Erythroblast (primary cell): ENCODE results near the gene BMERB1.
"Not testable (repeated sequence)": the region's sequence is repeated elsewhere in the genome, so short reads cannot be mapped to it uniquely, and the experiment has no call there.

ENCODE experiments used
- DNase-seq, 2 experiments: peaks; one replicate each; lab custom pipeline; 2025; lab: John Stamatoyannopoulos, UW
- GATA1 ChIP-seq: IDR thresholded peaks from 2 replicates; pipeline ENCODE4 v1.6.1; 2011; ENCODE audit warnings: low read depth, mild to moderate bottlenecking, control low read depth, low read length, moderate library complexity
- POLR2A ChIP-seq: IDR thresholded peaks from 2 replicates; pipeline ENCODE4 v1.6.1; 2011; ENCODE audit warnings: mild to moderate bottlenecking, low read length

BMERB1 gene

DNA sequence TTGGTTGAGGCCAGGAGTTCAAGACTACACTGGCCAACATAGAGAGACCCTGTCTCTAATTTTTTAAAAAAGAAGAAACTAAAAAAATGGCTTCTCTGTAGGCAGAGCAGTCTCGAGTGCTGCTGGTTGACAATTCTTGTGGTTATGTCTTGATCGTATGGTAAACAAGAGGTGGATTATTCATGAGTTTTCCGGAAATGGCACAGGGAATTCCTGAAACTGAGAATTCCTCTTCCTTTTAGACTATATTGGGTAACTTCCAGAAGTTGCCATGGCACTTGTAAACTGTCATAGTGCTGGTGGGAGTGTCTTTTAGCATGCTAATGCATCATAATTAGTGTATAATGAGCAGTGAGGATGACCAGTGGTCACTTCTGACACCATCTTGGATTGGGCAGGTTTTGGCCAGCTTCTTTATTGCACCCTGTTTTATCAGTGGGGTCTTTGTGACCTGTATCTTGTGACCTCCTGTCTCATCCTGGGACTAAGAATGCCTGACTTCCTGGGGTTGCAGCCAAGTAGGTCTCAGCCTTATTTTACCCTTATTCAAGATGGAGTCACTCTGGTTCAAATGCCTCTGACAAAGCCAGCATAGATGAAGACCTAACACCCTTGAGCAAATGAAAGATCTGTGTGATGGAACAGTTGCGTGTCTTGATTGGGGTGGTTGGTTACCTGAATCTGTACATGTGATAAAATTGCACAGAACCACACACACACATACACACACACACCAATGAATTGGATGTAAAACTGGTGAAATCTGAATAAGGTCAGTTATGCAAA lies 30.2 kb downstream of the BMERB1 start:
- DNase-seq = no peak
- TF ChIP-seq POLR2A = no peak
- no peak for TF ChIP-seq GATA1

DNA sequence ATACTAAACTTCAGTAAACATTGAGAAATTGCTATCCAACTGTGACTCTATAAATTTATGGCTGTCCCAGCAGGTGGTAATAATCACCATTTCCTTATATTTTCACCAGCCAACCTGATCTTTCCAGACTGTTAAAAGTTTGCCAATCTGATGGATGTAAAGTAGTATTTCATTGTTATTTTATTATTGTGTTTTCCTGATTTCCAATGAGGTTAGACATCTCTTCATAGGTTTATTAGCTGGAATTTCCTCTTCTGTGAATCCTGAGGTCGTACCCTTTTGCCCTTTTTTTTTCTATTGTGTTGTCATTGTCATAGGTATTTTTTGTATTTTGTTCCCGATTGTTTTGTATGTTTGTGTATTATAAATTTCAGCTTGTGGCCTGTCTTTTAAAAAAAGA lies 31.7 kb downstream of the BMERB1 start:
- TF ChIP-seq POLR2A = no peak
- no peak for TF ChIP-seq GATA1
- no peak for DNase-seq

DNA sequence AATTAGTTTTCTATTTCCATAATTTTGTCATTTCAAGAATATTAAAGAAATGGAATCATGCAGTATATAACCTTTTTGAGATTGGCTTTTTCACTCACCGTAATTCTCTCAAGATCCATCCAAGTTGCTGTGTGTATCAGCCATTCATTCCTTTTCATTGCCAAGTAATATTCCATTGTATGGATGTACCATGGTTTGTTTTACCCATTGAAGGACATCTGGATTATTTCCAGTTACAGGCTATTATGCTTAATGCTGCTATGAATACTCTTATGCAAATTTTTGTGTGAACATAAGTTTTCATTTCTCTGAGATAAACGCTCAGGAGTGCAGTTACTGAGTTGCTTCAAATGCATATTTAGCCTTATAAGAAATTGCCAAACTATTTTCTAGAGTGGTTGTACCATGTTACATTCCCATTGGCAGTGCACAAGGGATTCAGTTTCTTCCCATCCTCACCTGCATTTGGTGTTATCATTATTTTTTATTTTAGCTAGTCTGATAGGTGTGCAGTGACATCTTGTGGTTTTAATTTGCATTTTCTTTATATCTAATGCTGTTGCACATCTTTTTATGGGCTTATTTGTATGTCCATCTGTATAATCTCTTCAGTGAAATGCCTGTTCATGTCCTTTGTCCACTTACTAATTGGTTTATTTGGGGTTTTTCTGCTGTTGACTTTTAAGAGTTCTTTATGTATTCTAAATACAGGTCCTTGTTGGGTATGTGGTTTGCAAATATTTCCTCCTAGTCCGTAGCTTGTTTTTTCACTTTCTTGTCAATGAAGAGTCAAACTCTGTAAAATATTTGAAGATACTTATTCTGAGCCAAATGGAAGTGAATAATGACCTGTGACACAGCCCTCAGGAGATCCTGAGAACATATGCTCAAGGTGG lies 32.7 kb downstream of the BMERB1 start:
- no peak for TF ChIP-seq GATA1
- no peak for TF ChIP-seq POLR2A
- peak; percentile 17 to 21 for DNase-seq

DNA sequence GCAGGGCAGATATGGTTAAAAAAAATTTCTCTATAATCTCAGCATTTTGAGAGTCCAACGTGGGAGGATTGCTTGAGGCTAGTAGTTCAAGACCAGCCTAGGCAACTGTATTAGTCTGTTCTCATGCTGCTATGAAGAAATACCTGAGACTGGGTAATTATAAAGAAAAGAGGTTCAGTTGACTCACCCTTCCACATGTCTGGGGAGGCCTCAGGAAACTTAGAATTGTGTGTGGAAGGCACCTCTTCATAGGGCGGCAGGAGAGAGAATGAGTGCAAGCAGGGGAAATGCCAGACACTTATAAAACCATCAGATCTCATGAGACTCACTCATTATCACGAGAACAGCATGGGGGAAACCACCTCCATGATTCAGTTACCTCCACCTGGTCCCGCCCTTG lies 42.6 kb downstream of the BMERB1 start:
- not testable (repeated sequence) for DNase-seq

DNA sequence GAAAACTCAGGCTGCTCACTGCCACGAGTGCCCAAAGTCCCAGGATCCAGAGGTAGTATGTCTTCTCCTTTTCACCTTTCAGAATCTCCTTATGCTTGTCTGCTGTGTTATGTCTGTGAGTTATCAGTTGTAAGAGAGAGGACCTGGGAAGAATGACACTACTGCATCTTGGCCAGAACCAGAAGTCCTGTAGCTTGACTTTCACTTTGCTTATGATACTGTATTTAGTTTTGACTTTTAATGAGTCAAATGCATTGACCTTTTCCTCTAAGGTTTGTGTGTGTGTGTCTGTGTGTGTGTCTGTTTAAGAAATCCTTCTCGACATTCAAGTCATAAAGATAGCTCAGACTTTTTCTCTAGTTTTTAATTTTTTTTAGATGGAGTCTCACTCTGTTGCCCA lies 43.4 kb downstream of the BMERB1 start:
- TF ChIP-seq POLR2A (no peak), GATA1 (no peak)
- DNase-seq = no peak

DNA sequence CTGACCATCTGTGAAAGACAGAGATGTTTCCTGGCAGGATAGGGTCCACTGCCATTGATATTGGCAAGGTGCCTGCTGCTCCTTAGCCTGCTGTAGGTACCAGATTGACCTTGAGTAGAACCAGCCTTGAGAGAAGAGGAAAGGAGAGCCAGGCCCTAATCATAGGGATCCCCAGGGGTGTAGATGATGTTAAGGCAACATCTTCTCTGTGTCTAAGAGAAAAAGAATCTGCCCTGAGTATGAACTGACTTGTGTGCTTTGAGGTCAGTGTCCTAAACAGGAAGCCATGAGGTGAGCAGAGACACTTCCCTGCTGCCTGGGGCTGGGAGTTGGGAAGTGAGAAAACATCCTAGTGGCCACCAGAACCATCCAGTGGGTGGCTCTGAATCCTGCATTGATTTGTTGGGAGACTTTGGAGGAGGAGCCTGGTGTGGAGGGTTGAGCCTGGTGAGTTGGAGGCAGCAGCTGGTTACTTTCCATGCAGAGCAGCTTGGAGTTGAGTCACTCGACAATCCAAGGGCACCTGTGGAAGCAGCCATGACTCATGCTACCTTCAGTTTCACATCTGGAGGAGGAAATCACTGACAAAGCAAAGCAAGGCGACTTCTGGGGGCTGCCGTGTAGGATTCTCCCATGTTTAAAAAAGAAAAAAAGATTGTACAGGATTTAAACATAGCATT lies 47.8 kb downstream of the BMERB1 start:
- peak in 1 of 2 experiments; percentile 20 for DNase-seq
- no peak for TF ChIP-seq POLR2A
- TF ChIP-seq GATA1 = no peak

DNA sequence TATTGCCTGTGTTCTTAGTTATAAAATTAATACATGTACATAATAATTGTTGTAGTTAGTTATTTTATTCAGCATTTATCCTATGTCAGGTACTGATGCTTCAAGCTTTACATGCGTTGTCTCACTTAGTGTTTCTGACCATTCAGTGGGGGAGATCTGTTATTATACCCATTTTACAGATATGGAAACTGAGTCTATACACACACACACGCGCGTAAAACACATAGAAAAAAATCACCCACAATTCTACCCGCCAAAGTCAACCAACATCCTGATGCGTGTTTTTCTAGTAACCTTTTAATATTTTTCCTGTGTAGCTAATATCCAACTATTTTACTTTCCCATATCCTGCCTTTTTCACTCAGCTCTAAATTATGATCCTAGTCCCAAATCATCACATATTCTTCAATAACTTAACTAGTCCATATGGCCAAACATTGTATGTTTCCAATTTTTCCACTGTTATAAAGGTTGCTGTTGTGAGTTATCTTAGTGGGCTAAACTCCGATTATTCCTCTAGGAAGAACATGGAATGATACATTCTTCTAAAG lies 48.4 kb downstream of the BMERB1 start:
- DNase-seq = no peak

DNA sequence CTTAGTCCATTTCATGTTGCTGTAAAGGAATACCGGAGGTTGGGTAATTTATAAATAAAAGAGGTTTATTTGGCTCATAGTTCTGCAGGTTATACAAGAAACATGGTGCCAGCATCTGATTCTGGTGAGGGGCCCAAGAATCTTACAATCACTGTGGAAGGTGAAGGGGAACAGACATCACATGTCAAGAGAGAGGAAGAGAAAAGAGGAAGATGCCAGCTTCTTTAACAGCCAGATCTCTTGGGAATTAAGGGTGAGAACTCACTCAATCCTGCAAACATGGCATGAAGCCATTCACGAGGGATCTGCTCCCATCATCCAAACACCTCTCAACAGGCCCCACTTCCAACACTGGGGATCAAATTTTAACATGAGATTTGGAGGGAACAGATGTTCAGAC lies 49.5 kb downstream of the BMERB1 start:
- TF ChIP-seq GATA1 = no peak
- TF ChIP-seq POLR2A = no peak
- DNase-seq = no peak

More for the DNA sequence above, 48.4 kb downstream of the BMERB1 start:
- no peak for TF ChIP-seq POLR2A
- TF ChIP-seq GATA1 = no peak

DNA sequence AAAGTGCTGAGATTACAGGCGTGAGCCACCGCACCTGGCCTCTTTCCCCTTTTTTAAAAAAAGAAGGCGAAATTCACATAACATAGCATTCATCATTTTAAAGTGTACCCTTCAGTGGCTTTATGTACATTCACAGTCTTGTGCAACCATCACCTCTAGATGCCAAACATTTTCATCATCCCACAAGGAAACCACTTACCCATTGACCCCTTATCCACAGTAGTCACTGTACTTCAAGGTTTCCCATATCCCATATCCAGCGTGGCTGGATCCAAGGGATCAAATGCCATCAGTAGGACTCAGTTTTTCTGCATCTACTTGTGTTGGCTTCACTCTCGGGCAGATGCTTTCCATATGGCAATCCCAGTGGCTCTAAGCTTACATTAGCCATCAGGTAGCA lies 50.3 kb downstream of the BMERB1 start:
- DNase-seq = no peak
- TF ChIP-seq GATA1 (no peak), POLR2A (no peak)

DNA sequence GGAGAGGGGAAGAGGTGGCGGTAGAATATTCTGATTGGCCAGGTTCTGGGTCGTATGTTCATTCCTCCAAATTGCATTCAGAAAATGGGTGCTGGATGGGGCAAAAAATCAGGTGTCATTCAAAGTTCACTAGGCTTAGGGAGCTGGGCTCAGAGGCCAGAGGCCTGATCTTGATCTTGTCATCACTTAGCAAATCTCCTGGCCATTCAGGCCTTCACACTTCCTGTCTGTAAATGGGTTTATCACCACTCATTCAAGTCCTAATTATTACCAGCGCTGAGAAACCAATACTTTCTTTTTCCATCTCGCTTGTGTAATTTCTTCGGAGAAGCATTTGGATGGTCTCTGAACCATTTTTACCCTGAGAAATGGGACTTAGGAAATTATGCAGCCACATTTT lies 50.8 kb downstream of the BMERB1 start:
- no peak for DNase-seq
- TF ChIP-seq GATA1 (no peak), POLR2A (no peak)

DNA sequence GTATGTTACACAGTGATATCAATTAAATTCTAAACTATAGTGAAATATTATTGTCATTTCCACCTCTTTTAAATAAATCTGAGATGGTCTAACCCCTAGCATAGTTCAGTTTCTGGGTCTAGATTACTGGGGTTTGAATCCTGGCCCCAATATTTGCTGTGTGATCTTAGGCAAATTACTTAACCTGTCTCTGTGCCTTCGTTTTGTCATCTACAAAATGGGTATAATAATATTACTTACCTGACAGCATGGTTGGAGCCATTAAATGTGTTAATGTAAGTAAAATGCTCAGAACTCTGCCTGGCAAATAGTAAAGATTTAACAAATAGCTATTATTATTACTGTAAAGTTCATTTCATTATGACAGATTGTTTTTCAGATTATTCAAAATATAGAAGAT lies 52.3 kb downstream of the BMERB1 start:
- no peak for DNase-seq
- TF ChIP-seq GATA1 = no peak
- TF ChIP-seq POLR2A = no peak

DNA sequence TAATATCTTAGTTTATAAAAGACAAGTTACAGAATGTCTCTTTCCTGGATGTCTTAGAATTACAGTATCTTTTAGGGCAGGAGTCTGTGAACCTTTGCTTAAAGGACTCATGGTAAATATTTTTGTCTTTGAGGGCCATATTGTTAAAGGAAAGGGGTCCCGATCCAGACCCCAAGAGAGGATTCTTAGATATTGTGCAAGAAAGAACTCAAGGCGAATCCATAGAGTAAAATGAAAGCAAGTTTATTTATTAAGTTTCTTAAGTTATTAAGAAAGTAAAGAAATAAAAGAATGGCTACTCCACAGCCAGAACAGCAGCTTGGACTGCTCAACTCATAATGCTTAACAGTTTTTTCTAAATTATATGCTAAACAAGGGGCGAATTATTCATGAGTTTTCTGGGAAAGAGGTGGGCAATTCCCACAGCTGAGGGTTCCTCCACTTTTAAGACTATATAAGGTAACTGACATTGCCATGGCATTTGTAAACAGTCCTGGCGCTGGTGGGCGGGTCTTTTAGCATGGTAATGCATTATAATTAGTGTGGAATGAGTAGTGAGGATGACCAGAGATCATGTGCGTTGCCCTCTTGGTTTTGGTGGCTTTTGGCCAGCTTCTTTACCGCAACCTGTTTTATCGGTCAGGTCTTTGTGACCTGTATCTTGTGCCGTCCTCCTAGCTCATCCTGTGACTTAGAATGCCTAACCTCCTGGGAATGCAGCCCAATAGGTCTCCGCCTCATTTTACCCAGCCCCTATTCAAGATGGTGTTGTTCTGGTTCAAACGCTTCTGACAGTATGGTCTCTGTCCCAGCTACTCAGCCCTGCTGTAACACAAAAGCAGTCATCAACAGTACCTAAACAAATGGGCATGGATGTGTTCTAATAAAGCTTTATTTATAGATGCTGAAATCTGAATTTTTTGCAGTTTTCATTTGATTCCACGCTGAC lies 53.2 kb downstream of the BMERB1 start:
- TF ChIP-seq GATA1 (no peak), POLR2A (no peak)
- no peak for DNase-seq

DNA sequence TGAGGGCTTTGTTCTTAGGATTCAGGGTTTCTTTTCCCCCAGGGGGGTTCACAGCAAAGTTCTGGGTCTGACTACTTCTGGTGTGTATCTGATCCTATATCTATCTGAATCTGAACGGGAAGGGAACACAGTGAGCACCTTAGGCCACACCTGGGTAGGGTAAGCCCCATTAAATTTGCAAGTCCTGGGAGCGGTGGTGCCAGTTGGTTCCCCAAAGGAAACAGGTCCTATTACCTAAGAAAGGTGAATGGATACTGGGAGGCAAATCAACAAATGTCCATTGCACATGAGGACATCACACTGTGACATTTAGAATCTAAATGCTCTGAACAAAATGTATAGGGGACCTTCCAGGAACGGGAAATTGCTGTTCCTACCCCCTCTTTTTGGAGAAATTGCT lies 54.6 kb downstream of the BMERB1 start:
- no peak for DNase-seq
- TF ChIP-seq GATA1 (no peak), POLR2A (no peak)
